ENCODE measurements around the gene KBTBD4. TPM values are rescaled to one million over a fixed set of nuclear protein-coding genes. Genes with fewer than 3 reads are reported as not detected.

Gene KBTBD4
- total and polyA plus RNA-seq, 2 of the 13 experiments (the other 11 are each of a cell fraction or from before 2014, with no cell fraction given), result 8.5 to 12.8 TPM

DNA sequence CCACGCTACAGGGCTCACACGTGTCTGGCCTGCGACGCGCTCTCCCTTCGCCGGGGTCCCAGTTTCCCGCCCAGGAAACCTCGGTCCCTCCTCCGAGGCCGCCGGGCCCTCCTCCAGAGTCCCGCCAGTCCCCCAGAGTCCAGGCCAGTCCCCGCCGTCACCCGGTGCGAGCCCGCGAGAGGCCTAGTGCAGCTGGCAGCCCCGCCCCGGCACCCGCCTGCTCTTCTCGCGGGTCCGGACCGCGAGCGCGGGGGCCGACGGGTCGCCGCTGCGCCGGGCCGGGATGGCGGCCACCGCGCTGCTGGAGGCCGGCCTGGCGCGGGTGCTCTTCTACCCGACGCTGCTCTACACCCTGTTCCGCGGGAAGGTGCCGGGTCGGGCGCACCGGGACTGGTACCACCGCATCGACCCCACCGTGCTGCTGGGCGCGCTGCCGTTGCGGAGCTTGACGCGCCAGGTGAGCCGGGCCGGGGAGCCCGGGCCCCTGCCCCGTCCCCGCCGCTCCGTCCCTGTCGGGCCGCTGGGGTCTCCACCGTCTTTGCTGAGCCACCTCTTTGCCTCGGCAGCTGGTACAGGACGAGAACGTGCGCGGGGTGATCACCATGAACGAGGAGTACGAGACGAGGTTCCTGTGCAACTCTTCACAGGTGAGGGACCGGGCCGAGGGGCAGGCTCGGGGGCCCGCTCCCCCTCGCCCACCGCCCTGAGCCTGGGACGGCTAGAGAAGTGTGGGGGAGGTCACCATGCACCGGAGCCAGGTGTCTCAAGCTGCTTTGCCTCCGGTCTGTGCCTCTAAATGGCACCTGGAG, 13.2 kb downstream of the KBTBD4 start, which contains the start of gene PTPMT1 (continued):
- TF ChIP-seq CSRNP1 (CRISPR knock-in tag; IDR thresholded peaks at IDR 0.05), result no peak
- no peak for TF ChIP-seq NR2F6 (IDR thresholded peaks at IDR 0.05)
- TF ChIP-seq NR2F6 (CRISPR knock-in tag; IDR thresholded peaks at IDR 0.05), result peak; percentile 4; the same call in 1 of the 2 replicates
- TF ChIP-seq, protein P1, sequence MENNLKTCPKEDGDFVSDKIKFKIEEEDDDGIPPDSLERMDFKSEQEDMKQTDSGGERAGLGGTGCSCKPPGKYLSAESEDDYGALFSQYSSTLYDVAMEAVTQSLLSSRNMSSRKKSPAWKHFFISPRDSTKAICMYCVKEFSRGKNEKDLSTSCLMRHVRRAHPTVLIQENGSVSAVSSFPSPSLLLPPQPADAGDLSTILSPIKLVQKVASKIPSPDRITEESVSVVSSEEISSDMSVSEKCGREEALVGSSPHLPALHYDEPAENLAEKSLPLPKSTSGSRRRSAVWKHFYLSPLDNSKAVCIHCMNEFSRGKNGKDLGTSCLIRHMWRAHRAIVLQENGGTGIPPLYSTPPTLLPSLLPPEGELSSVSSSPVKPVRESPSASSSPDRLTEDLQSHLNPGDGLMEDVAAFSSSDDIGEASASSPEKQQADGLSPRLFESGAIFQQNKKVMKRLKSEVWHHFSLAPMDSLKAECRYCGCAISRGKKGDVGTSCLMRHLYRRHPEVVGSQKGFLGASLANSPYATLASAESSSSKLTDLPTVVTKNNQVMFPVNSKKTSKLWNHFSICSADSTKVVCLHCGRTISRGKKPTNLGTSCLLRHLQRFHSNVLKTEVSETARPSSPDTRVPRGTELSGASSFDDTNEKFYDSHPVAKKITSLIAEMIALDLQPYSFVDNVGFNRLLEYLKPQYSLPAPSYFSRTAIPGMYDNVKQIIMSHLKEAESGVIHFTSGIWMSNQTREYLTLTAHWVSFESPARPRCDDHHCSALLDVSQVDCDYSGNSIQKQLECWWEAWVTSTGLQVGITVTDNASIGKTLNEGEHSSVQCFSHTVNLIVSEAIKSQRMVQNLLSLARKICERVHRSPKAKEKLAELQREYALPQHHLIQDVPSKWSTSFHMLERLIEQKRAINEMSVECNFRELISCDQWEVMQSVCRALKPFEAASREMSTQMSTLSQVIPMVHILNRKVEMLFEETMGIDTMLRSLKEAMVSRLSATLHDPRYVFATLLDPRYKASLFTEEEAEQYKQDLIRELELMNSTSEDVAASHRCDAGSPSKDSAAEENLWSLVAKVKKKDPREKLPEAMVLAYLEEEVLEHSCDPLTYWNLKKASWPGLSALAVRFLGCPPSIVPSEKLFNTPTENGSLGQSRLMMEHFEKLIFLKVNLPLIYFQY (CRISPR knock-in tag; IDR thresholded peaks at IDR 0.05; ENCODE audit: borderline replicate concordance), result no peak
- TF ChIP-seq SATB2 (CRISPR knock-in tag; IDR thresholded peaks at IDR 0.05), result no peak
- TF ChIP-seq POLR2AphosphoS5 (IDR thresholded peaks at IDR 0.05; ENCODE audit: low read depth, low read length), result peak; percentile 46
- TF ChIP-seq ARNT (IDR thresholded peaks at IDR 0.05), result no peak
- no peak for TF ChIP-seq ARNTL (CRISPR knock-in tag; IDR thresholded peaks at IDR 0.05)
- TF ChIP-seq, protein P2, sequence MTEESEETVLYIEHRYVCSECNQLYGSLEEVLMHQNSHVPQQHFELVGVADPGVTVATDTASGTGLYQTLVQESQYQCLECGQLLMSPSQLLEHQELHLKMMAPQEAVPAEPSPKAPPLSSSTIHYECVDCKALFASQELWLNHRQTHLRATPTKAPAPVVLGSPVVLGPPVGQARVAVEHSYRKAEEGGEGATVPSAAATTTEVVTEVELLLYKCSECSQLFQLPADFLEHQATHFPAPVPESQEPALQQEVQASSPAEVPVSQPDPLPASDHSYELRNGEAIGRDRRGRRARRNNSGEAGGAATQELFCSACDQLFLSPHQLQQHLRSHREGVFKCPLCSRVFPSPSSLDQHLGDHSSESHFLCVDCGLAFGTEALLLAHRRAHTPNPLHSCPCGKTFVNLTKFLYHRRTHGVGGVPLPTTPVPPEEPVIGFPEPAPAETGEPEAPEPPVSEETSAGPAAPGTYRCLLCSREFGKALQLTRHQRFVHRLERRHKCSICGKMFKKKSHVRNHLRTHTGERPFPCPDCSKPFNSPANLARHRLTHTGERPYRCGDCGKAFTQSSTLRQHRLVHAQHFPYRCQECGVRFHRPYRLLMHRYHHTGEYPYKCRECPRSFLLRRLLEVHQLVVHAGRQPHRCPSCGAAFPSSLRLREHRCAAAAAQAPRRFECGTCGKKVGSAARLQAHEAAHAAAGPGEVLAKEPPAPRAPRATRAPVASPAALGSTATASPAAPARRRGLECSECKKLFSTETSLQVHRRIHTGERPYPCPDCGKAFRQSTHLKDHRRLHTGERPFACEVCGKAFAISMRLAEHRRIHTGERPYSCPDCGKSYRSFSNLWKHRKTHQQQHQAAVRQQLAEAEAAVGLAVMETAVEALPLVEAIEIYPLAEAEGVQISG (CRISPR knock-in tag; IDR thresholded peaks at IDR 0.05), result peak; percentile 65
- TF ChIP-seq ONECUT2 (CRISPR knock-in tag; IDR thresholded peaks at IDR 0.05), result no peak
- no peak for TF ChIP-seq SYNCRIP (IDR thresholded peaks at IDR 0.05; ENCODE audit: insufficient read depth, low read depth, low read length)
- TF ChIP-seq ZNF572 (CRISPR knock-in tag; IDR thresholded peaks at IDR 0.05), result no peak
- TF ChIP-seq SP5 (CRISPR knock-in tag; IDR thresholded peaks at IDR 0.05; ENCODE audit: borderline replicate concordance, low read depth), result 0 out of 2 replicates have a peak, but pooled peaks have one; percentile 21
- no peak for TF ChIP-seq ZFP41 (CRISPR knock-in tag; IDR thresholded peaks at IDR 0.05; ENCODE audit: borderline replicate concordance)
- TF ChIP-seq AHR (CRISPR knock-in tag; IDR thresholded peaks at IDR 0.05), result no peak
- no peak for TF ChIP-seq GPN1 (CRISPR knock-in tag; IDR thresholded peaks at IDR 0.05; ENCODE audit: borderline replicate concordance)
- TF ChIP-seq BCL6 (CRISPR knock-in tag; IDR thresholded peaks at IDR 0.05), result no peak; the same call in 1 of the 2 replicates
- TF ChIP-seq ZNF83 (CRISPR knock-in tag; IDR thresholded peaks at IDR 0.05; ENCODE audit: borderline replicate concordance), result no peak
- TF ChIP-seq ZNF350 (CRISPR knock-in tag; IDR thresholded peaks at IDR 0.05; ENCODE audit: borderline replicate concordance, low read depth), result no peak; the same call in 1 of the 2 replicates
- no peak for TF ChIP-seq EP300 (IDR thresholded peaks at IDR 0.05; ENCODE audit: low read depth in 2 of 2, low read length in 2 of 2)
- TF ChIP-seq EP300 (CRISPR knock-in tag; IDR thresholded peaks at IDR 0.05; ENCODE audit: borderline replicate concordance), result no peak
- TF ChIP-seq SPEN (CRISPR knock-in tag; IDR thresholded peaks at IDR 0.05; ENCODE audit: low read depth), result peak; percentile 36; the same call in 1 of the 2 replicates
- TF ChIP-seq ZNF615 (CRISPR knock-in tag; IDR thresholded peaks at IDR 0.05; ENCODE audit: borderline replicate concordance), result no peak
